B cell (primary cell): ENCODE measurements around the gene FBXO42. TPM values are rescaled to one million over a fixed set of nuclear protein-coding genes. Genes with fewer than 3 reads are reported as not detected.

Source experiments
- ATAC-seq: fragments of 200-7000 bp; cut with Tn5 transposase; one replicate; pipeline ENCODE4 v1.10.0; 2021; ENCODE audit warnings: low read depth, mild to moderate bottlenecking, moderate number of reproducible peaks, moderate library complexity
- CTCF ChIA-PET: fragments of 350-600 bp; sonication (Branson Sonifier 250); formaldehyde crosslinking; loops from one replicate; lab custom pipeline; 2021; ENCODE audit warnings: antibody characterized with exemption, inconsistent platforms; lab: Charles Lee
- POLR2A ChIA-PET: fragments of 350-600 bp; sonication (Branson Sonifier 250); formaldehyde crosslinking; loops from one replicate; lab custom pipeline; 2021; ENCODE audit warnings: antibody characterized with exemption; lab: Charles Lee
- DNase-seq: peaks from one replicate; pipeline ENCODE4 v3.0.0; 2013
- H2AFZ ChIP-seq: 2 replicates; pipeline ENCODE4 v1.6.1; 2012; ENCODE audit warnings: mild to moderate bottlenecking, low read depth, low read length; ENCODE audit not compliant: insufficient read depth, poor library complexity, severe bottlenecking
- H3K27ac ChIP-seq, 2 donors: 1 replicate in 1 of 2; 2 replicates in 1 of 2; pipeline ENCODE4 v1.5.1; 2012 to 2013; ENCODE audit warnings: low read length in 2 of 2, mild to moderate bottlenecking in 2 of 2, moderate library complexity in 1 of 2
- H3K27me3 ChIP-seq, 4 experiments: fragments of 200-600 bp in 1 of 4; sonication (generic) in 1 of 4; replicated peaks in 1 of 4; 1 replicate in 2 of 4; 2 replicates in 2 of 4; pipeline versions ENCODE4 v1.6.1 to v1.7.0; 2013 to 2016; ENCODE audit warnings: low read length in 3 of 4, mild to moderate bottlenecking in 2 of 4, mixed read lengths in 1 of 4, moderate library complexity in 1 of 4; ENCODE audit not compliant: insufficient read depth in 4 of 4, control insufficient read depth in 3 of 4; ENCODE audit errors: control extremely low read depth in 1 of 4
- H3K36me3 ChIP-seq, 2 experiments: replicated peaks in 1 of 2; 1 replicate in 1 of 2; 2 replicates in 1 of 2; pipeline versions ENCODE4 v1.6.1 to v1.7.1; 2013; ENCODE audit warnings: low read length in 1 of 2; ENCODE audit not compliant: insufficient read depth in 2 of 2, control insufficient read depth in 1 of 2; ENCODE audit errors: control extremely low read depth in 1 of 2, extremely low read depth in 1 of 2
- H3K4me1 ChIP-seq, 2 donors: fragments of 200-600 bp in 1 of 2; sonication (generic) in 1 of 2; 1 replicate in 1 of 2; 2 replicates in 1 of 2; pipeline versions ENCODE4 v1.5.1 to v1.6.1; 2013 to 2017; ENCODE audit warnings: low read length in 2 of 2; ENCODE audit not compliant: control insufficient read depth in 2 of 2, insufficient read depth in 2 of 2
- H3K4me2 ChIP-seq: replicated peaks from 2 replicates; pipeline ENCODE3; 2012; ENCODE audit warnings: mild to moderate bottlenecking, low read depth, low read length; ENCODE audit not compliant: poor library complexity, severe bottlenecking
- H3K4me3 ChIP-seq, 5 experiments: fragments of 200-600 bp in 1 of 5; sonication (generic) in 1 of 5; 1 replicate in 3 of 5; 2 replicates in 2 of 5; pipeline versions ENCODE4 v1.5.1 to v1.7.0; 2011 to 2016; ENCODE audit warnings: low read length in 4 of 5, mild to moderate bottlenecking in 4 of 5, low read depth in 2 of 5, control low read depth in 1 of 5, moderate library complexity in 1 of 5; ENCODE audit not compliant: insufficient read depth in 1 of 5; ENCODE audit errors: control extremely low read depth in 1 of 5, extremely low read depth in 1 of 5
- H3K79me2 ChIP-seq: fragments of 200-600 bp; sonication (generic); one replicate; pipeline ENCODE4 v1.6.0; 2016; ENCODE audit warnings: low read length; ENCODE audit not compliant: control insufficient read depth, insufficient read depth
- H3K9ac ChIP-seq: fragments of 200-600 bp; sonication (generic); 2 replicates; pipeline ENCODE4 v1.6.1; 2017; ENCODE audit warnings: mild to moderate bottlenecking, low read length, moderate library complexity
- H3K9me3 ChIP-seq, 3 donors: one replicate each; pipeline versions ENCODE4 v1.6.1 to v1.7.1; 2013; ENCODE audit warnings: low read length in 2 of 3; ENCODE audit not compliant: control insufficient read depth in 2 of 3, insufficient read depth in 1 of 3; ENCODE audit errors: control extremely low read depth in 1 of 3
- H4K20me1 ChIP-seq: 2 replicates; pipeline ENCODE4 v1.6.0; 2012; ENCODE audit warnings: mild to moderate bottlenecking, low read length; ENCODE audit not compliant: insufficient read depth, control insufficient read depth, poor library complexity, severe bottlenecking
- H3K27ac Mint-ChIP-seq: one replicate; pipeline ENCODE4 v1.8.0; 2021; ENCODE audit warnings: mixed read lengths
- H3K27me3 Mint-ChIP-seq: one replicate; pipeline ENCODE4 v1.8.0; 2021; ENCODE audit warnings: mixed read lengths
- H3K4me1 Mint-ChIP-seq: one replicate; pipeline ENCODE4 v1.8.0; 2021; ENCODE audit warnings: mixed read lengths
- H3K4me3 Mint-ChIP-seq: one replicate; pipeline ENCODE4 v1.8.0; 2021; ENCODE audit warnings: mixed read lengths
- H3K9me3 Mint-ChIP-seq: one replicate; pipeline ENCODE4 v1.8.0; 2022; ENCODE audit warnings: mixed read lengths; ENCODE audit not compliant: insufficient read depth
- EZH2 ChIP-seq: IDR thresholded peaks from 2 replicates; pipeline ENCODE4 v1.6.1; 2012; ENCODE audit warnings: borderline replicate concordance, low read depth, mild to moderate bottlenecking, moderate library complexity, low read length; ENCODE audit not compliant: insufficient read depth, poor library complexity, severe bottlenecking
- WGBS: methylation state at CpG from one replicate; pipeline ENCODE4 v1.1.5; 2013; ENCODE audit warnings: missing lambda C conversion rate; ENCODE audit not compliant: insufficient coverage; 5-methylcytosine and 5-hydroxymethylcytosine counted together
- intact Hi-C: fragments of 100-400 bp; cut with micrococcal nuclease; formaldehyde crosslinking; loops from one replicate; pipeline ENCODE4 v1.10.0; 2022
- polyA plus RNA-seq: library from polyadenylated mRNA; depleted of rRNA; stranded (reverse); fragments of >200 nt; gene quantifications from 2 replicates; pipeline ENCODE4 v1.2.3, GENCODE V29; 2012
- total RNA-seq, 2 donors: library from RNA; stranded (reverse); fragments of 120-200 nt in 1 of 2; gene quantifications; 1 replicate in 1 of 2; 2 replicates in 1 of 2; pipeline versions ENCODE4 v1.2.3 to v1.2.4, GENCODE V29; 2013 to 2022
- TF ChIP-seq, protein P1 (sequence below): fragments of 200-600 bp; IDR thresholded peaks from one replicate; pipeline ENCODE4 v1.8.0; 2022; ENCODE audit warnings: antibody characterized with exemption, mild to moderate bottlenecking

The FBXO42 gene
- total and polyA plus RNA-seq, 2 donors (not counting 1 experiment from before 2014, with no cell fraction given) = 17.2 to 33.1 TPM

DNA sequence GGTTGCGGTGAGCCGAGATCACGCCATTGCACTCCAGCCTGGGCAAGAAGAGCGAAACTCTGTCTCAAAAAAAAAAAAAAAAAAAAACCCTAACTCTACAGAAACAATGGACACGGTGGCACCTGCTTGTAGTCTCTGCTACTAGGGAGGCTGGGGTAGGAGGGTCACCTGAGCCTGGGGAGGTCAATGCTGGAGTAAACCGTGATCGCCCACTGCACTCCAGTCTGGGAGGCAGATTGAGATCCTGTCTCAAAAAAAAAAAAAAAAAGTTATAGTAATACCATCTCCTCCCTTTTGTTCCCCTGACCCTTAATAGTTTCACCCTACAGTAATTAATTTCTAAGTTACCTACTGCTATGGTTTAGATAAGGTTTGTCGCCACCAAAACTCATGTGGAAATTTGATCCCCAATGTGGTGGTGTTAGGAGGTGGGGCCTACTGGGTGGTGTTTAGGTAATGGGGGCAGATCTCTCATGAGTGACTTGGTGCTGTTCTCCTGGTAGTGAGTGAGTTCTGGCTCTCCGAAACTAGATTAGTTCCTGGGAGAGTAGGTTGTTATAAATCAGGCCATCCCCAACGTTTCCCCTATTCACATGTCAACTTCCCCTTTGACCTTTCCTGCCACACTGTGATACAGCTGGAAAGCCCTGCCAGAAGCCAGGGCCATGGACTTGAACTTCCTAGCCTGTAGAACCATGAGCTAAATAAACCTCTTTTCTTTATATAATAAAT, 9.8 kb downstream of the FBXO42 start:
- Histone ChIP-seq H2AFZ (no peak overlapping the region), H3K27me3 (no peaks in the 10 kb centered on the region), H3K36me3 (peaks cover 0 to 3% of the 10 kb centered on the region in 2 experiments), H4K20me1 (peaks cover 69% of the 10 kb centered on the region), H3K9me3 (no peaks in the 10 kb centered on the region), H3K9ac (no peak overlapping the region), H3K27ac (no peak overlapping the region), H3K4me3 (no peak overlapping the region), H3K4me2 (no peak overlapping the region), H3K4me1 (peaks cover 0 to 6% of the 10 kb centered on the region in 2 donors), H3K79me2 (peaks cover 98% of the 10 kb centered on the region)
- Mint-ChIP-seq H3K4me3 (no peak overlapping the region), H3K9me3 (no peaks in the 10 kb centered on the region), H3K27me3 (no peaks in the 10 kb centered on the region), H3K4me1 (peaks cover 11% of the 10 kb centered on the region), H3K27ac (no peak overlapping the region)
- TF ChIP-seq, protein P1, sequence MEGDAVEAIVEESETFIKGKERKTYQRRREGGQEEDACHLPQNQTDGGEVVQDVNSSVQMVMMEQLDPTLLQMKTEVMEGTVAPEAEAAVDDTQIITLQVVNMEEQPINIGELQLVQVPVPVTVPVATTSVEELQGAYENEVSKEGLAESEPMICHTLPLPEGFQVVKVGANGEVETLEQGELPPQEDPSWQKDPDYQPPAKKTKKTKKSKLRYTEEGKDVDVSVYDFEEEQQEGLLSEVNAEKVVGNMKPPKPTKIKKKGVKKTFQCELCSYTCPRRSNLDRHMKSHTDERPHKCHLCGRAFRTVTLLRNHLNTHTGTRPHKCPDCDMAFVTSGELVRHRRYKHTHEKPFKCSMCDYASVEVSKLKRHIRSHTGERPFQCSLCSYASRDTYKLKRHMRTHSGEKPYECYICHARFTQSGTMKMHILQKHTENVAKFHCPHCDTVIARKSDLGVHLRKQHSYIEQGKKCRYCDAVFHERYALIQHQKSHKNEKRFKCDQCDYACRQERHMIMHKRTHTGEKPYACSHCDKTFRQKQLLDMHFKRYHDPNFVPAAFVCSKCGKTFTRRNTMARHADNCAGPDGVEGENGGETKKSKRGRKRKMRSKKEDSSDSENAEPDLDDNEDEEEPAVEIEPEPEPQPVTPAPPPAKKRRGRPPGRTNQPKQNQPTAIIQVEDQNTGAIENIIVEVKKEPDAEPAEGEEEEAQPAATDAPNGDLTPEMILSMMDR = no peak
- no peak for TF ChIP-seq EZH2
- no CpG with 5 or more reads among the region's 10 CpGs for WGBS
- CTCF ChIA-PET = no interaction called here
- ATAC-seq (no peak), DNase-seq (no peak)
- POLR2A ChIA-PET = no interaction called here
- intact Hi-C loops = no loop called here

DNA sequence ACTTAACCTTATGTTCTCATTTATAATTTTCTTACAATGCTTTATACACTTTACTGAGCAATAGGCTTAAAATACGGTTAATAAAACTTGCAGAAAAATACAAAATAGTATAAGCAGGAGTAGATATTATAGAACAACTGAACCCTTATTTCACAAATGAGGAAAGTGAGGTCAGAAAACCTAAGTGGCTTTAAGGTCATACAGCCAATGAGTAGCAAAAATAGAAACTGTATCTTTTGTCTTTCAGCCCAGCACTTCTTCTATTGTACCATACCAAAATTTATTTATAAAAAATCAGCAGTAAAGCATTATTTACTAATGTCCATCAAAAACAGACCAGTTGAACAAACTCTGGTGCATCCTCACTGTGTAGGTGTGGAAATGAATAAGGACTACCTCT, 11.6 kb downstream of the FBXO42 start:
- no CpG with 5 or more reads among the region's 1 CpG for WGBS

More for the DNA sequence above, 11.6 kb downstream of the FBXO42 start:
- no peak overlapping the region for H3K27ac Mint-ChIP-seq
- Histone ChIP-seq H2AFZ (no peak overlapping the region), H3K4me2 (no peak overlapping the region), H3K27me3 (no peaks in the 10 kb centered on the region), H3K4me1 (peaks cover 0 to 6% of the 10 kb centered on the region in 2 donors), H4K20me1 (peaks cover 72% of the 10 kb centered on the region), H3K4me3 (no peak overlapping the region), H3K9ac (no peak overlapping the region), H3K9me3 (no peaks in the 10 kb centered on the region), H3K27ac (no peak overlapping the region), H3K36me3 (peaks cover 0 to 3% of the 10 kb centered on the region in 2 experiments), H3K79me2 (peaks cover 97% of the 10 kb centered on the region)
- no peak for DNase-seq
- no peaks in the 10 kb centered on the region for H3K9me3 Mint-ChIP-seq
- no peaks in the 10 kb centered on the region for H3K27me3 Mint-ChIP-seq
- CTCF ChIA-PET = no interaction called here
- POLR2A ChIA-PET = no interaction called here
- intact Hi-C loops = no loop called here
- ATAC-seq = no peak
- TF ChIP-seq, protein P1 = no peak
- TF ChIP-seq EZH2 = no peak
- H3K4me3 Mint-ChIP-seq = no peak overlapping the region
- H3K4me1 Mint-ChIP-seq = peaks cover 15% of the 10 kb centered on the region
